HEK293 (cell line): ENCODE data around the gene NOA1.

Experiments used
- CTCF ChIA-PET: fragments of 350-600 bp; formaldehyde crosslinking; extraction: SDS; loops from one replicate; lab custom pipeline; 2021; ENCODE audit warnings: antibody characterized with exemption; lab: Yijun Ruan, JAX
- POLR2A ChIA-PET: fragments of 300-600 bp; formaldehyde crosslinking; extraction: SDS; loops from one replicate; lab custom pipeline; 2020; ENCODE audit warnings: antibody characterized with exemption, inconsistent platforms; lab: Yijun Ruan, JAX
- H3K27ac ChIP-seq: fragments of 200-500 bp; sonication (Bioruptor generic); 2 replicates; pipeline ENCODE4 v1.5.1; 2014; ENCODE audit warnings: low read depth, low read length, control low read depth, inconsistent platforms; ENCODE audit errors: extremely low read depth
- H3K36me3 ChIP-seq, 2 experiments: fragments of 200-500 bp in 1 of 2; sonication (Bioruptor generic) in 1 of 2; 1 replicate in 1 of 2; 2 replicates in 1 of 2; pipeline ENCODE4 v1.5.1; 2014 to 2017; ENCODE audit warnings: inconsistent platforms in 2 of 2, low read length in 2 of 2; ENCODE audit not compliant: control insufficient read depth in 2 of 2, insufficient read depth in 1 of 2
- H3K4me1 ChIP-seq: fragments of 200-500 bp; sonication (Bioruptor generic); 2 replicates; pipeline ENCODE4 v1.5.1; 2014; ENCODE audit warnings: mild to moderate bottlenecking, low read length, inconsistent platforms; ENCODE audit not compliant: control insufficient read depth, insufficient read depth
- H3K4me3 ChIP-seq: 2 replicates; pipeline ENCODE4 v1.5.1; 2011; ENCODE audit warnings: low read depth, mild to moderate bottlenecking, control low read depth, low read length, moderate library complexity
- H3K9me3 ChIP-seq: fragments of 200-500 bp; sonication (Bioruptor generic); 2 replicates; pipeline ENCODE4 v1.5.1; 2014; ENCODE audit warnings: low read depth, low read length, inconsistent platforms; ENCODE audit not compliant: control insufficient read depth, insufficient read depth
- BCL11B ChIP-seq: fragments of 450-650 bp; formaldehyde crosslinking; IDR thresholded peaks from 2 replicates; pipeline ENCODE4 v1.5.1; 2016; ENCODE audit warnings: low read depth, missing biosample characterization, missing genetic modification characterization
- GFI1B ChIP-seq: fragments of 450-650 bp; formaldehyde crosslinking; IDR thresholded peaks from 2 replicates; pipeline ENCODE4 v1.5.1; 2016; ENCODE audit warnings: missing biosample characterization, missing genetic modification characterization
- HOXC10 ChIP-seq: sonication (generic); formaldehyde crosslinking; IDR thresholded peaks from 2 replicates; pipeline ENCODE4 v1.8.1; 2023; ENCODE audit warnings: mild to moderate bottlenecking, missing genetic modification reagents
- KLF8 ChIP-seq: fragments of 450-650 bp; formaldehyde crosslinking; IDR thresholded peaks from 2 replicates; pipeline ENCODE4 v1.5.1; 2016; ENCODE audit warnings: missing biosample characterization, missing genetic modification characterization
- PBX3 ChIP-seq: sonication (generic); formaldehyde crosslinking; IDR thresholded peaks from 2 replicates; pipeline ENCODE4 v1.8.1; 2022; ENCODE audit warnings: mild to moderate bottlenecking, moderate library complexity, missing genetic modification reagents
- SALL2 ChIP-seq: fragments of 450-650 bp; formaldehyde crosslinking; IDR thresholded peaks from 2 replicates; pipeline ENCODE4 v1.5.0; 2017; ENCODE audit warnings: missing biosample characterization, mild to moderate bottlenecking, missing genetic modification characterization, borderline replicate concordance
- TRIM28 ChIP-seq: IDR thresholded peaks from 2 replicates; pipeline ENCODE4 v1.6.1; 2011; ENCODE audit warnings: low read length, control low read depth, borderline replicate concordance
- ZBTB1 ChIP-seq: fragments of 450-650 bp; formaldehyde crosslinking; IDR thresholded peaks from 2 replicates; pipeline ENCODE4 v1.5.1; 2016; ENCODE audit warnings: missing biosample characterization, missing genetic modification characterization
- ZBTB11 ChIP-seq: fragments of 450-650 bp; formaldehyde crosslinking; conservative IDR thresholded peaks from 2 replicates; pipeline ENCODE4 v1.5.1; 2016; ENCODE audit warnings: low read depth, missing biosample characterization, missing genetic modification characterization
- ZBTB20 ChIP-seq: fragments of 450-650 bp; formaldehyde crosslinking; IDR thresholded peaks from 2 replicates; pipeline ENCODE4 v1.5.1; 2016; ENCODE audit warnings: missing biosample characterization, missing genetic modification characterization
- ZBTB21 ChIP-seq: fragments of 450-650 bp; formaldehyde crosslinking; IDR thresholded peaks from 2 replicates; pipeline ENCODE4 v1.5.1; 2017; ENCODE audit warnings: missing biosample characterization, missing genetic modification characterization
- ZFP69B ChIP-seq: fragments of 450-650 bp; formaldehyde crosslinking; IDR thresholded peaks from 2 replicates; pipeline ENCODE4 v1.5.1; 2016; ENCODE audit warnings: missing biosample characterization, missing genetic modification characterization
- ZNF133 ChIP-seq: fragments of 450-650 bp; formaldehyde crosslinking; IDR thresholded peaks from 2 replicates; pipeline ENCODE4 v1.5.1; 2016; ENCODE audit warnings: missing biosample characterization, missing genetic modification characterization
- ZNF140 ChIP-seq: fragments of 450-650 bp; formaldehyde crosslinking; IDR thresholded peaks from 2 replicates; pipeline ENCODE4 v1.5.1; 2016; ENCODE audit warnings: missing biosample characterization, missing genetic modification characterization
- ZNF214 ChIP-seq: fragments of 450-650 bp; formaldehyde crosslinking; IDR thresholded peaks from 2 replicates; pipeline ENCODE4 v1.5.1; 2017; ENCODE audit warnings: missing biosample characterization, mild to moderate bottlenecking, missing genetic modification characterization, borderline replicate concordance
- ZNF248 ChIP-seq: fragments of 450-650 bp; formaldehyde crosslinking; IDR thresholded peaks from 2 replicates; pipeline ENCODE4 v1.5.1; 2017; ENCODE audit warnings: missing biosample characterization, missing genetic modification characterization
- ZNF274 ChIP-seq, 2 experiments: fragments of 200-500 bp in 1 of 2; fragments of 450-650 bp in 1 of 2; sonication (Bioruptor generic) in 1 of 2; formaldehyde crosslinking in 1 of 2; IDR thresholded peaks; 2 replicates each; pipeline versions ENCODE4 v1.5.1 to v1.6.1; 2014 to 2016; ENCODE audit warnings: borderline replicate concordance in 1 of 2, inconsistent platforms in 1 of 2, low read length in 1 of 2, missing biosample characterization in 1 of 2, missing genetic modification characterization in 1 of 2
- ZNF341 ChIP-seq: fragments of 450-650 bp; formaldehyde crosslinking; IDR thresholded peaks from 2 replicates; pipeline ENCODE4; 2016; ENCODE audit warnings: low read depth, missing biosample characterization, missing genetic modification characterization
- ZNF37A ChIP-seq: fragments of 450-650 bp; IDR thresholded peaks from 2 replicates; pipeline ENCODE4 v1.5.1; 2018; ENCODE audit warnings: missing biosample characterization, missing genetic modification characterization
- ZNF416 ChIP-seq: fragments of 450-650 bp; formaldehyde crosslinking; IDR thresholded peaks from 2 replicates; pipeline ENCODE4 v1.5.1; 2016; ENCODE audit warnings: missing biosample characterization, missing genetic modification characterization
- ZNF544 ChIP-seq: fragments of 450-650 bp; formaldehyde crosslinking; IDR thresholded peaks from 2 replicates; pipeline ENCODE4 v1.5.0; 2017; ENCODE audit warnings: missing biosample characterization, missing genetic modification characterization
- ZNF555 ChIP-seq: fragments of 450-650 bp; formaldehyde crosslinking; conservative IDR thresholded peaks from 2 replicates; pipeline ENCODE4 v1.5.1; 2017; ENCODE audit warnings: missing biosample characterization, mild to moderate bottlenecking, missing genetic modification characterization, inconsistent platforms
- ZNF580 ChIP-seq: fragments of 450-650 bp; formaldehyde crosslinking; IDR thresholded peaks from 2 replicates; pipeline ENCODE4 v1.5.1; 2016; ENCODE audit warnings: missing biosample characterization, missing genetic modification characterization
- ZNF585B ChIP-seq: fragments of 450-650 bp; formaldehyde crosslinking; IDR thresholded peaks from 2 replicates; pipeline ENCODE4 v1.5.1; 2016; ENCODE audit warnings: missing biosample characterization, missing genetic modification characterization
- ZNF610 ChIP-seq: fragments of 450-650 bp; formaldehyde crosslinking; IDR thresholded peaks from 2 replicates; pipeline ENCODE4 v1.5.1; 2016; ENCODE audit warnings: missing biosample characterization, missing genetic modification characterization, borderline replicate concordance
- ZNF658 ChIP-seq: fragments of 450-650 bp; formaldehyde crosslinking; IDR thresholded peaks from 2 replicates; pipeline ENCODE4; 2016; ENCODE audit warnings: missing biosample characterization, missing genetic modification characterization
- ZNF660 ChIP-seq: fragments of 450-650 bp; IDR thresholded peaks from 2 replicates; pipeline ENCODE4 v1.5.1; 2018; ENCODE audit warnings: missing biosample characterization, mild to moderate bottlenecking, missing genetic modification characterization
- ZNF704 ChIP-seq: fragments of 450-650 bp; formaldehyde crosslinking; IDR thresholded peaks from 2 replicates; pipeline ENCODE4 v1.5.1; 2016; ENCODE audit warnings: missing biosample characterization, missing genetic modification characterization
- ZNF76 ChIP-seq: fragments of 450-650 bp; formaldehyde crosslinking; IDR thresholded peaks from 2 replicates; pipeline ENCODE4; 2016; ENCODE audit warnings: low read depth, missing biosample characterization, missing genetic modification characterization, borderline replicate concordance
- ZNF776 ChIP-seq: fragments of 450-650 bp; formaldehyde crosslinking; IDR thresholded peaks from 2 replicates; pipeline ENCODE4 v1.5.0; 2017; ENCODE audit warnings: missing biosample characterization, missing genetic modification characterization, borderline replicate concordance
- ZNF791 ChIP-seq: fragments of 450-650 bp; formaldehyde crosslinking; IDR thresholded peaks from 2 replicates; pipeline ENCODE4 v1.5.1; 2016; ENCODE audit warnings: missing biosample characterization, missing genetic modification characterization
- ZSCAN16 ChIP-seq: fragments of 450-650 bp; formaldehyde crosslinking; IDR thresholded peaks from 2 replicates; pipeline ENCODE4 v1.5.1; 2016; ENCODE audit warnings: missing biosample characterization, missing genetic modification characterization
- TF ChIP-seq, protein P1 (sequence below): fragments of 450-650 bp; formaldehyde crosslinking; optimal IDR thresholded peaks from 2 replicates; pipeline ENCODE3; 2016; ENCODE audit warnings: missing biosample characterization, mild to moderate bottlenecking, missing genetic modification characterization

The NOA1 gene

DNA sequence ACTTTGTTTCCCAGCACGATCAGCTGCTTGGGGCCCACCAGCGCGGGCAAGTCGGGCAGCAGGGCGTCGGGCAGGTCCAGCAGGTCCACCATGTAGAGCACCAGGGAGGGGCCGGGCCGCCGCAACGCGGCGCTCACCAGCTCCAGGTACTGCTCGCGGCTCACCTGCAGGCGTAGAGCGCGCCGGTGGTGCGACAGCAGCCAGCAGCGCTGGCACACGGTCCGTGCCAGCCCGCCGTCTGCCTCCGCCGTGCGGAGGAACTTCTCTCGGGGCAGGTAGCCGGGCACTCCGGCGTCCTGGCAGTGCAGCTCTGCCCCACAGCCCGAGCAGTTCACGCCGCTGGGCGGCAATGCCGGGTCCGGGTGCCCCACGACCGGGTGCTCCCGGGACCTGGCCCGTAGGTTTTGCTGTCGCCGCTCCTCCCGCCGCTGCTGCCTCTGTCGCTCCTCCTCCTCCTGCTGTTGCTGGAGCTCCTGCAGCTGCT lies 527 bp downstream of the NOA1 start:
- peak overlapping the region; percentile 82 for H3K4me3 ChIP-seq
- ChIA-PET POLR2A (interaction anchor here (0.8 to 3.4 kb wide), 12 partner anchors 11 to 590 kb away, joined by 3 to 16 read pairs (median 6); partner anchors contain the start of genes AASDH, IGFBP7, PAICS and PPAT), CTCF (interaction anchor here (0.7 to 2.1 kb wide), 2 partner anchors 20 to 68 kb away, joined by 3 to 4 read pairs; no protein-coding TSS in a partner anchor)
- H3K36me3 ChIP-seq, result peaks cover 6 to 31% of the 10 kb centered on the region in 2 experiments
- peak overlapping the region; percentile 11; the same call in 1 of the 2 replicates for H3K27ac ChIP-seq
- no peaks in the 10 kb centered on the region for H3K4me1 ChIP-seq
- H3K9me3 ChIP-seq, result no peaks in the 10 kb centered on the region
- TF ChIP-seq ZSCAN16 (tag by site-specific recombination) (no peak), ZNF133 (tag by site-specific recombination) (no peak), ZNF791 (tag by site-specific recombination) (no peak), ZNF776 (tag by site-specific recombination) (no peak), PBX3 (CRISPR knock-in tag) (no peak), ZNF248 (tag by site-specific recombination) (no peak), ZFP69B (tag by site-specific recombination) (0 out of 2 replicates have a peak, but pooled peaks have one; percentile 26), ZNF37A (tag by site-specific recombination) (no peak), ZNF274 (IDR thresholded peaks at IDR 0.05; ENCODE audit: low read length) (no peak), ZNF274 (tag by site-specific recombination; IDR thresholded peaks at IDR 0.05; ENCODE audit: borderline replicate concordance) (no peak), ZNF555 (tag by site-specific recombination) (no peak), ZNF76 (tag by site-specific recombination) (peak; percentile 76; the same call in 1 of the 2 replicates), HOXC10 (no peak), ZNF140 (tag by site-specific recombination) (no peak), ZNF341 (tag by site-specific recombination) (peak; percentile 96), KLF8 (tag by site-specific recombination) (no peak), ZNF658 (tag by site-specific recombination) (no peak), GFI1B (tag by site-specific recombination) (no peak), ZNF704 (tag by site-specific recombination) (no peak), ZBTB1 (tag by site-specific recombination) (no peak), BCL11B (tag by site-specific recombination) (no peak), ZNF610 (peak; percentile 62; the same call in 1 of the 2 replicates), ZNF214 (tag by site-specific recombination) (no peak), ZBTB11 (tag by site-specific recombination) (peak; percentile 25; the same call in 1 of the 2 replicates), ZBTB21 (no peak), ZNF660 (no peak), ZBTB20 (tag by site-specific recombination) (peak; percentile 99), TRIM28 (no peak), ZNF544 (tag by site-specific recombination) (no peak), ZNF585B (tag by site-specific recombination) (no peak), ZNF416 (tag by site-specific recombination) (no peak), SALL2 (tag by site-specific recombination) (no peak), ZNF580 (tag by site-specific recombination) (no peak)
- TF ChIP-seq, protein P1, sequence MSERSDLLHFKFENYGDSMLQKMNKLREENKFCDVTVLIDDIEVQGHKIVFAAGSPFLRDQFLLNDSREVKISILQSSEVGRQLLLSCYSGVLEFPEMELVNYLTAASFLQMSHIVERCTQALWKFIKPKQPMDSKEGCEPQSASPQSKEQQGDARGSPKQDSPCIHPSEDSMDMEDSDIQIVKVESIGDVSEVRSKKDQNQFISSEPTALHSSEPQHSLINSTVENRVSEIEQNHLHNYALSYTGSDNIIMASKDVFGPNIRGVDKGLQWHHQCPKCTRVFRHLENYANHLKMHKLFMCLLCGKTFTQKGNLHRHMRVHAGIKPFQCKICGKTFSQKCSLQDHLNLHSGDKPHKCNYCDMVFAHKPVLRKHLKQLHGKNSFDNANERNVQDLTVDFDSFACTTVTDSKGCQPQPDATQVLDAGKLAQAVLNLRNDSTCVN (tag by site-specific recombination), result peak; percentile 71
